Hepatocyte (in vitro differentiated cells): Measurements from ENCODE around the gene FRMPD4. TPM values are rescaled to one million over a fixed set of nuclear protein-coding genes. Genes with fewer than 3 reads are reported as not detected.
A peak's percentile ranks its signal among the peaks of the same experiment; 100 is the strongest.

ENCODE experiments used
- DNase-seq: peaks from one replicate; pipeline ENCODE4 v3.0.0-alpha.2; 2016; ENCODE audit warnings: low spot score
- H2AFZ ChIP-seq: fragments of 200-600 bp; sonication (generic); 2 replicates; pipeline ENCODE4 v1.6.0; 2016; ENCODE audit warnings: antibody characterized with exemption, mild to moderate bottlenecking
- H3K27ac ChIP-seq: fragments of 200-600 bp; sonication (generic); 2 replicates; pipeline ENCODE4 v1.5.1; 2016; ENCODE audit warnings: mild to moderate bottlenecking
- H3K27me3 ChIP-seq: fragments of 200-600 bp; sonication (generic); 2 replicates; pipeline ENCODE4 v1.6.1; 2016
- H3K36me3 ChIP-seq: fragments of 200-600 bp; sonication (generic); replicated peaks from 2 replicates; pipeline ENCODE4 v1.5.1; 2016; ENCODE audit warnings: low read depth; ENCODE audit not compliant: insufficient read depth
- H3K4me1 ChIP-seq: fragments of 200-600 bp; sonication (generic); 2 replicates; pipeline ENCODE4 v1.5.1; 2016; ENCODE audit warnings: mild to moderate bottlenecking, moderate library complexity; ENCODE audit not compliant: insufficient read depth
- H3K4me2 ChIP-seq: fragments of 200-600 bp; sonication (generic); 2 replicates; pipeline ENCODE4 v1.6.0; 2016
- H3K4me3 ChIP-seq: fragments of 200-600 bp; sonication (generic); 2 replicates; pipeline ENCODE4 v1.5.1; 2016; ENCODE audit warnings: mild to moderate bottlenecking
- H3K79me2 ChIP-seq: fragments of 200-600 bp; sonication (generic); 2 replicates; pipeline ENCODE4 v1.6.0; 2017; ENCODE audit warnings: mild to moderate bottlenecking
- H3K9me2 ChIP-seq: fragments of 200-600 bp; sonication (generic); replicated peaks from 2 replicates; pipeline ENCODE4 v1.6.0; 2017; ENCODE audit warnings: mild to moderate bottlenecking; ENCODE audit not compliant: insufficient read depth
- H3K9me3 ChIP-seq: fragments of 200-600 bp; sonication (generic); 2 replicates; pipeline ENCODE4 v1.5.1; 2016; ENCODE audit warnings: low read depth, mild to moderate bottlenecking
- H4K20me1 ChIP-seq: fragments of 200-600 bp; sonication (generic); 2 replicates; pipeline ENCODE4 v1.6.0; 2016; ENCODE audit warnings: mild to moderate bottlenecking; ENCODE audit not compliant: insufficient read depth, poor library complexity, severe bottlenecking
- CTCF ChIP-seq: fragments of 200-600 bp; sonication (generic); IDR thresholded peaks from 2 replicates; pipeline ENCODE4 v1.5.1; 2016; ENCODE audit warnings: antibody characterized with exemption, mild to moderate bottlenecking; ENCODE audit not compliant: poor library complexity
- EZH2 ChIP-seq: fragments of 200-600 bp; sonication (generic); IDR thresholded peaks from 2 replicates; pipeline ENCODE4 v1.6.1; 2016; ENCODE audit warnings: antibody characterized with exemption, mild to moderate bottlenecking, borderline replicate concordance
- EZH2phosphoT487 ChIP-seq: fragments of 200-600 bp; sonication (generic); IDR thresholded peaks from one replicate; pipeline ENCODE4 v1.6.1; 2018; ENCODE audit warnings: antibody characterized with exemption, mild to moderate bottlenecking, low read depth, moderate library complexity; ENCODE audit not compliant: unreplicated experiment, severe bottlenecking
- WGBS: methylation state at CpG from one replicate; pipeline ENCODE4 v1.1.6; 2016; ENCODE audit warnings: low lambda C conversion rate; ENCODE audit errors: missing lambda C conversion rate; 5-methylcytosine and 5-hydroxymethylcytosine counted together
- polyA plus RNA-seq: library from polyadenylated mRNA; unstranded; fragments of >200 nt; fragmentation: Nextera tagmentation; extraction: Ambion mirVana; gene quantifications from 2 replicates; pipeline ENCODE4 v1.2.1, GENCODE V29; 2016
- total RNA-seq: library from RNA; depleted of rRNA; stranded (reverse); fragments of >200 nt; gene quantifications from 2 replicates; pipeline ENCODE4 v1.2.3, GENCODE V29; 2014

The FRMPD4 gene
- total and polyA plus RNA-seq, 2 experiments from 2014 or later, result 0.23 TPM; not detected in 1

GRCh38 chrX:12115377-12115776 is 22.9 kb upstream of the FRMPD4 start:
- H3K27ac ChIP-seq, result no peak overlapping the region
- TF ChIP-seq EZH2phosphoT487 (no peak), EZH2 (no peak), CTCF (no peak)
- no peak overlapping the region for H3K4me3 ChIP-seq
- H3K79me2 ChIP-seq, result no peaks in the 10 kb centered on the region
- 30% methylated on average over 2 of the region's 2 CpGs for WGBS
- no peak for DNase-seq
- H3K36me3 ChIP-seq, result no peaks in the 10 kb centered on the region
- peaks cover 4% of the 10 kb centered on the region for H3K9me3 ChIP-seq
- no peaks in the 10 kb centered on the region for H3K27me3 ChIP-seq
- H3K4me2 ChIP-seq, result no peak overlapping the region
- no peak overlapping the region for H2AFZ ChIP-seq
- no peaks in the 10 kb centered on the region for H3K4me1 ChIP-seq
- H3K9me2 ChIP-seq, result no peaks in the 10 kb centered on the region
- H4K20me1 ChIP-seq, result no peaks in the 10 kb centered on the region

- 61% methylated on average over 3 of the region's 3 CpGs for WGBS
- TF ChIP-seq EZH2, result no peak
- no peak for TF ChIP-seq EZH2phosphoT487
- no peak for TF ChIP-seq CTCF
- Histone ChIP-seq H2AFZ (no peak overlapping the region), H3K4me1 (no peaks in the 10 kb centered on the region), H3K4me3 (no peak overlapping the region), H3K79me2 (no peaks in the 10 kb centered on the region), H4K20me1 (no peaks in the 10 kb centered on the region), H3K9me2 (no peaks in the 10 kb centered on the region), H3K9me3 (peaks cover 4% of the 10 kb centered on the region), H3K27ac (no peak overlapping the region), H3K27me3 (no peaks in the 10 kb centered on the region), H3K4me2 (no peak overlapping the region), H3K36me3 (no peaks in the 10 kb centered on the region)
- no peak for DNase-seq
Measured at GRCh38 chrX:12118134-12118533, 20.1 kb upstream of the FRMPD4 start.

- no peaks in the 10 kb centered on the region for H4K20me1 ChIP-seq
- no peak overlapping the region for H3K4me2 ChIP-seq
- H3K27me3 ChIP-seq, result no peaks in the 10 kb centered on the region
- no peaks in the 10 kb centered on the region for H3K36me3 ChIP-seq
- no peaks in the 10 kb centered on the region for H3K9me3 ChIP-seq
- 82% methylated on average over 3 of the region's 3 CpGs for WGBS
- no peak overlapping the region for H3K27ac ChIP-seq
- DNase-seq, result no peak
- no peaks in the 10 kb centered on the region for H3K4me1 ChIP-seq
- H2AFZ ChIP-seq, result no peak overlapping the region
- no peaks in the 10 kb centered on the region for H3K9me2 ChIP-seq
- H3K4me3 ChIP-seq, result no peak overlapping the region
- no peaks in the 10 kb centered on the region for H3K79me2 ChIP-seq
- TF ChIP-seq EZH2 (no peak), CTCF (no peak), EZH2phosphoT487 (no peak)
Measured at GRCh38 chrX:12128017-12128416, 10.3 kb upstream of the FRMPD4 start.

- H3K4me3 ChIP-seq, result no peak overlapping the region
- no peak for DNase-seq
- 50% methylated on average over 24 of the region's 24 CpGs for WGBS
Measured at GRCh38 chrX:12137951-12138360, 317 bp upstream of the FRMPD4 start.

More at GRCh38 chrX:12137951-12138360, 317 bp upstream of the FRMPD4 start:
- Histone ChIP-seq H3K9me2 (no peaks in the 10 kb centered on the region), H2AFZ (no peak overlapping the region), H4K20me1 (no peaks in the 10 kb centered on the region), H3K79me2 (no peaks in the 10 kb centered on the region), H3K4me2 (peak overlapping the region; percentile 78), H3K27ac (no peak overlapping the region), H3K9me3 (no peaks in the 10 kb centered on the region), H3K36me3 (no peaks in the 10 kb centered on the region), H3K4me1 (no peaks in the 10 kb centered on the region), H3K27me3 (peaks cover 30% of the 10 kb centered on the region)
- TF ChIP-seq CTCF (no peak), EZH2 (no peak), EZH2phosphoT487 (no peak)
